Measurements from ENCODE around the gene TWIST2.

DNA sequence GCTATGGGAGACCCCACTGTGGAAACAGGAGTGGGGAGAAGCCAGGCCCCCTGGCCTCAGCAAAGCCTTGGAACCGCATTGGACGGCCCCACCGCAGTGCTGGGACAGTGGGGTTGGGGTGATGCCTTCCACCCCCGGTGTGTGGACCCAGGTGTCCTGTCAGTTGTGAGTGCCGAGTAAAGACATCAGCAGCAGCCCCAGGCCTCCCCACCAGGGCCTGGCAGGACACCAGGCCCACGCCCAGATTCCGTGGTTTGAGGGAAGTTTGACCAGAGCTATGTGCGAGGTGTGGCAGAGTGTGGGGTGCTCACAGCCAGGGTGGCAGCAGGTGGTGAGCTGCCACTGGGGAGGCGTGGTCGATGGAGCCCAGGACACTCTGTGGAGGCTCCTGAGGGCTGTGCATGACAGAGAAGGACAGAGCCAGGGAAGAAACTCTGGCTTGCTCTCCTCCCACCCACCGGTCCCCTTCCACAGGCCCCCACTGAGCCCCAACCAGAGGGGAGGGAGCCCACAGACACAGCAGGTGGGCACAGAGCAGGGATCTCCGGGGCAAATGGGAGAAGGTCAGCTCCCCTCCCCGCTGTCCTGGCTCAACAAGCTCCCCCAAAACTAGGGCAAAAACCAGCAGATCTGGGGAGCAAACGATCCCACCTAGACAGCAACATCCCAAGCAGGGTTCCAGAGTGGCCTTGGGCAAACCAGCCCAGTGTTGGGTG, 69.1 kb downstream of the TWIST2 start:
- TF ChIP-seq, protein P1, sequence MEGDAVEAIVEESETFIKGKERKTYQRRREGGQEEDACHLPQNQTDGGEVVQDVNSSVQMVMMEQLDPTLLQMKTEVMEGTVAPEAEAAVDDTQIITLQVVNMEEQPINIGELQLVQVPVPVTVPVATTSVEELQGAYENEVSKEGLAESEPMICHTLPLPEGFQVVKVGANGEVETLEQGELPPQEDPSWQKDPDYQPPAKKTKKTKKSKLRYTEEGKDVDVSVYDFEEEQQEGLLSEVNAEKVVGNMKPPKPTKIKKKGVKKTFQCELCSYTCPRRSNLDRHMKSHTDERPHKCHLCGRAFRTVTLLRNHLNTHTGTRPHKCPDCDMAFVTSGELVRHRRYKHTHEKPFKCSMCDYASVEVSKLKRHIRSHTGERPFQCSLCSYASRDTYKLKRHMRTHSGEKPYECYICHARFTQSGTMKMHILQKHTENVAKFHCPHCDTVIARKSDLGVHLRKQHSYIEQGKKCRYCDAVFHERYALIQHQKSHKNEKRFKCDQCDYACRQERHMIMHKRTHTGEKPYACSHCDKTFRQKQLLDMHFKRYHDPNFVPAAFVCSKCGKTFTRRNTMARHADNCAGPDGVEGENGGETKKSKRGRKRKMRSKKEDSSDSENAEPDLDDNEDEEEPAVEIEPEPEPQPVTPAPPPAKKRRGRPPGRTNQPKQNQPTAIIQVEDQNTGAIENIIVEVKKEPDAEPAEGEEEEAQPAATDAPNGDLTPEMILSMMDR (IDR thresholded peaks at IDR 0.05; ENCODE audit: poor library complexity, severe bottlenecking) = no peak
- TF ChIP-seq SMC3 (conservative IDR thresholded peaks at IDR 0.05; ENCODE audit: poor library complexity) = no peak
- TF ChIP-seq RAD21 (conservative IDR thresholded peaks at IDR 0.05) = no peak
- TF ChIP-seq EP300 (conservative IDR thresholded peaks at IDR 0.05; ENCODE audit: poor library complexity, severe bottlenecking) = no peak
- TF ChIP-seq POLR2AphosphoS5 (IDR thresholded peaks at IDR 0.05) = no peak

Data from neural cell (in vitro differentiated cells).